GM12892 (cell line): Measurements from ENCODE around the gene SYNE1.

Experiments
- DNase-seq: peaks from one replicate; pipeline ENCODE4 v3.0.0; 2011; ENCODE audit not compliant: insufficient read length
- FAIRE-seq: peaks from 2 replicates; lab custom pipeline; 2011; peaks lifted over from hg19 to GRCh38; lab: Jason Lieb, UNC
- POLR2A ChIP-seq: IDR thresholded peaks from 2 replicates; pipeline ENCODE4 v1.6.1; 2011; ENCODE audit warnings: low read depth, low read length, control low read depth
- POLR2AphosphoS5 ChIP-seq: IDR thresholded peaks from 2 replicates; pipeline ENCODE4 v1.6.1; 2011; ENCODE audit warnings: low read depth, low read length, control low read depth
- TAF1 ChIP-seq: IDR thresholded peaks from 2 replicates; pipeline ENCODE4 v1.6.1; 2011; ENCODE audit warnings: low read depth, mild to moderate bottlenecking, control low read depth, low read length, borderline replicate concordance

The SYNE1 gene

GRCh38 chr6:152221806-152222628 lies 415.1 kb downstream of the SYNE1 start:
- FAIRE-seq (peak; percentile 82), DNase-seq (no peak)
- TF ChIP-seq POLR2A, result no peak
- TF ChIP-seq POLR2AphosphoS5, result no peak
- TF ChIP-seq TAF1, result no peak

GRCh38 chr6:152220786-152221185 lies 416.4 kb downstream of the SYNE1 start:
- no peak for FAIRE-seq
- TF ChIP-seq POLR2AphosphoS5 (no peak), POLR2A (no peak), TAF1 (no peak)
- DNase-seq, result no peak

- DNase-seq, result no peak
- no peak for FAIRE-seq
- TF ChIP-seq POLR2A, result no peak
- no peak for TF ChIP-seq POLR2AphosphoS5
- TF ChIP-seq TAF1, result no peak
Observed at GRCh38 chr6:152218887-152219286, 418.3 kb downstream of the SYNE1 start.

GRCh38 chr6:152212437-152212836 lies 424.7 kb downstream of the SYNE1 start:
- FAIRE-seq (no peak), DNase-seq (no peak)

GRCh38 chr6:152209211-152209610 lies 428.0 kb downstream of the SYNE1 start:
- no peak for DNase-seq
- TF ChIP-seq TAF1 (no peak), POLR2AphosphoS5 (no peak), POLR2A (no peak)
- no peak for FAIRE-seq

More at GRCh38 chr6:152212437-152212836, 424.7 kb downstream of the SYNE1 start:
- TF ChIP-seq POLR2A, result no peak
- TF ChIP-seq TAF1, result no peak
- TF ChIP-seq POLR2AphosphoS5, result no peak

- DNase-seq (no peak), FAIRE-seq (no peak)
- TF ChIP-seq TAF1 (no peak), POLR2AphosphoS5 (no peak), POLR2A (no peak)
Observed at GRCh38 chr6:152207915-152208714, 429.0 kb downstream of the SYNE1 start.

GRCh38 chr6:152206072-152206818 lies 430.9 kb downstream of the SYNE1 start:
- TF ChIP-seq POLR2AphosphoS5, result no peak
- TF ChIP-seq POLR2A, result no peak
- no peak for TF ChIP-seq TAF1
- FAIRE-seq (no peak), DNase-seq (no peak)

GRCh38 chr6:152204591-152204990 lies 432.6 kb downstream of the SYNE1 start:
- DNase-seq (no peak), FAIRE-seq (no peak)
- TF ChIP-seq POLR2AphosphoS5, result no peak
- no peak for TF ChIP-seq POLR2A
- no peak for TF ChIP-seq TAF1

- DNase-seq, result no peak
- TF ChIP-seq POLR2AphosphoS5 (no peak), POLR2A (no peak), TAF1 (no peak)
- no peak for FAIRE-seq
Observed at GRCh38 chr6:152201120-152201519, 436.0 kb downstream of the SYNE1 start.

- FAIRE-seq (no peak), DNase-seq (no peak)
- no peak for TF ChIP-seq TAF1
- TF ChIP-seq POLR2AphosphoS5, result no peak
- TF ChIP-seq POLR2A, result no peak
Observed at GRCh38 chr6:152195896-152196295, 441.3 kb downstream of the SYNE1 start.

- no peak for FAIRE-seq
- no peak for DNase-seq
- TF ChIP-seq TAF1 (no peak), POLR2A (no peak), POLR2AphosphoS5 (no peak)
Observed at GRCh38 chr6:152189736-152190135, 447.4 kb downstream of the SYNE1 start.
